Caco-2 (cell line): Measurements from ENCODE around the gene EML4. TPM values are rescaled to one million over a fixed set of nuclear protein-coding genes. Genes with fewer than 3 reads are reported as not detected.

Source experiments
- BruUV-seq: library from RNA; stranded (reverse); fragments of 400-500 nt; replicated peaks from 2 replicates; lab custom pipeline; 2021; lab: Mats Ljungman, UMichigan
- CTCF ChIA-PET: fragments of 300-600 bp; sonication (Branson Sonifier 250); formaldehyde crosslinking; loops from one replicate; lab custom pipeline; 2022; ENCODE audit warnings: antibody characterized with exemption; lab: Charles Lee
- POLR2A ChIA-PET: fragments of 300-600 bp; sonication (Branson Sonifier 250); formaldehyde crosslinking; loops from one replicate; lab custom pipeline; 2022; ENCODE audit warnings: antibody characterized with exemption; lab: Charles Lee
- DNase-seq, 2 experiments: peaks; one replicate each; pipeline versions ENCODE4 v3.0.0 to v3.0.0-alpha.2; 2020 to 2022
- H3K27me3 ChIP-seq: replicated peaks from 2 replicates; pipeline ENCODE4 v1.6.0; 2011; ENCODE audit warnings: low read length; ENCODE audit not compliant: control insufficient read depth, insufficient read depth
- H3K36me3 ChIP-seq: 2 replicates; pipeline ENCODE4 v1.5.1; 2011; ENCODE audit warnings: low read length; ENCODE audit not compliant: control insufficient read depth, insufficient read depth
- H3K4me1 ChIP-seq: fragments of 250-450 bp; sonication (Bioruptor Pico); 2 replicates; pipeline ENCODE4 v1.5.1; 2020; ENCODE audit warnings: mild to moderate bottlenecking
- H3K4me3 ChIP-seq: 2 replicates; pipeline ENCODE4 v1.5.1; 2011; ENCODE audit warnings: low read depth, mild to moderate bottlenecking, control low read depth, low read length
- H3K9me3 ChIP-seq: fragments of 250-450 bp; sonication (Bioruptor Pico); 2 replicates; pipeline ENCODE4 v1.5.1; 2020; ENCODE audit warnings: mild to moderate bottlenecking, moderate library complexity
- H3K27ac Mint-ChIP-seq: one replicate; pipeline ENCODE4 v1.8.0; 2022; ENCODE audit warnings: mixed read lengths; ENCODE audit not compliant: unreplicated experiment
- H3K27me3 Mint-ChIP-seq: one replicate; pipeline ENCODE4 v1.8.0; 2022; ENCODE audit warnings: mixed read lengths; ENCODE audit not compliant: insufficient read depth, unreplicated experiment
- H3K36me3 Mint-ChIP-seq: one replicate; pipeline ENCODE4 v1.8.0; 2022; ENCODE audit warnings: mild to moderate bottlenecking, mixed read lengths; ENCODE audit not compliant: insufficient read depth, unreplicated experiment
- H3K4me1 Mint-ChIP-seq: one replicate; pipeline ENCODE4 v1.8.0; 2022; ENCODE audit warnings: low read depth, mixed read lengths; ENCODE audit not compliant: unreplicated experiment
- H3K4me3 Mint-ChIP-seq: one replicate; pipeline ENCODE4 v1.8.0; 2022; ENCODE audit warnings: mild to moderate bottlenecking, moderate library complexity, mixed read lengths; ENCODE audit not compliant: unreplicated experiment
- H3K9me3 Mint-ChIP-seq: one replicate; pipeline ENCODE4 v1.8.0; 2022; ENCODE audit warnings: mixed read lengths; ENCODE audit not compliant: unreplicated experiment
- CTCF ChIP-seq, 2 experiments: fragments of 200-600 bp in 1 of 2; IDR thresholded peaks; 1 replicate in 1 of 2; 2 replicates in 1 of 2; pipeline versions ENCODE4 v1.5.1 to v1.8.0; 2011 to 2022; ENCODE audit warnings: antibody characterized with exemption in 1 of 2, control low read depth in 1 of 2, inconsistent platforms in 1 of 2, low read depth in 1 of 2, low read length in 1 of 2, mild to moderate bottlenecking in 1 of 2, moderate library complexity in 1 of 2; ENCODE audit not compliant: insufficient read depth in 1 of 2, severe bottlenecking in 1 of 2, unreplicated experiment in 1 of 2
- intact Hi-C: fragments of 100-400 bp; cut with micrococcal nuclease; formaldehyde crosslinking; loops from one replicate; pipeline ENCODE4 v1.10.0; 2022; ENCODE audit not compliant: unreplicated experiment
- total RNA-seq: library from RNA; stranded (reverse); gene quantifications from 2 replicates; pipeline ENCODE4 v1.2.3, GENCODE V29; 2022

Gene EML4
- total RNA-seq, 1 experiment from 2014 or later, result 125 TPM

- Histone ChIP-seq H3K9me3 (no peaks in the 10 kb centered on the region), H3K36me3 (no peaks in the 10 kb centered on the region), H3K4me1 (peaks cover 13% of the 10 kb centered on the region; the same call in 1 of the 2 replicates), H3K27me3 (no peaks in the 10 kb centered on the region), H3K4me3 (no peak overlapping the region)
- Mint-ChIP-seq H3K36me3 (peaks cover 13% of the 10 kb centered on the region), H3K27ac (no peak overlapping the region), H3K4me1 (peaks cover 18% of the 10 kb centered on the region), H3K9me3 (no peaks in the 10 kb centered on the region), H3K4me3 (no peak overlapping the region), H3K27me3 (no peaks in the 10 kb centered on the region)
- no peak for DNase-seq
- no TSS peak for BruUV-seq
- POLR2A ChIA-PET, result no interaction called here
- intact Hi-C loops, result no loop called here
- TF ChIP-seq CTCF (IDR thresholded peaks at IDR 0.05; ENCODE audit: insufficient read depth in 1 of 2, low read depth in 1 of 2, low read length in 1 of 2, severe bottlenecking in 1 of 2, unreplicated experiment in 1 of 2), result no peak
- CTCF ChIA-PET, result no interaction called here
Measured at GRCh38 chr2:42218712-42219111, 49.6 kb downstream of the EML4 start.

GRCh38 chr2:42219160-42219559 lies 50.0 kb downstream of the EML4 start:
- Mint-ChIP-seq H3K27me3 (no peaks in the 10 kb centered on the region), H3K4me1 (peaks cover 23% of the 10 kb centered on the region), H3K27ac (no peak overlapping the region), H3K9me3 (no peaks in the 10 kb centered on the region), H3K4me3 (no peak overlapping the region), H3K36me3 (peaks cover 13% of the 10 kb centered on the region)
- ChIA-PET CTCF (interaction anchor here (0.7 kb wide), 1 partner anchor 344 kb away, joined by 5 read pairs; no protein-coding TSS in a partner anchor), POLR2A (no interaction called here)
- H3K4me1 ChIP-seq, result peaks cover 13% of the 10 kb centered on the region; the same call in 1 of the 2 replicates
- no peak for TF ChIP-seq CTCF (IDR thresholded peaks at IDR 0.05; ENCODE audit: insufficient read depth in 1 of 2, low read depth in 1 of 2, low read length in 1 of 2, severe bottlenecking in 1 of 2, unreplicated experiment in 1 of 2)
- H3K36me3 ChIP-seq, result no peaks in the 10 kb centered on the region
- no TSS peak for BruUV-seq
- no peak for DNase-seq
- H3K9me3 ChIP-seq, result no peaks in the 10 kb centered on the region
- no peaks in the 10 kb centered on the region for H3K27me3 ChIP-seq
- H3K4me3 ChIP-seq, result no peak overlapping the region
- intact Hi-C loops, result no loop called here

- Histone ChIP-seq H3K27me3 (no peaks in the 10 kb centered on the region), H3K4me3 (no peak overlapping the region), H3K36me3 (no peaks in the 10 kb centered on the region), H3K4me1 (peaks cover 13% of the 10 kb centered on the region; the same call in 1 of the 2 replicates), H3K9me3 (no peaks in the 10 kb centered on the region)
- Mint-ChIP-seq H3K4me1 (peaks cover 32% of the 10 kb centered on the region), H3K4me3 (no peak overlapping the region), H3K27me3 (no peaks in the 10 kb centered on the region), H3K9me3 (no peaks in the 10 kb centered on the region), H3K36me3 (peaks cover 8% of the 10 kb centered on the region), H3K27ac (peak overlapping the region; percentile 33)
- intact Hi-C loops, result no loop called here
- TF ChIP-seq CTCF (IDR thresholded peaks at IDR 0.05; ENCODE audit: insufficient read depth in 1 of 2, low read depth in 1 of 2, low read length in 1 of 2, severe bottlenecking in 1 of 2, unreplicated experiment in 1 of 2), result no peak
- no TSS peak for BruUV-seq
- no peak for DNase-seq
- ChIA-PET CTCF (interaction anchor here (0.9 kb wide), 1 partner anchor 125 kb away, joined by 3 read pairs; no protein-coding TSS in a partner anchor), POLR2A (no interaction called here)
Measured at GRCh38 chr2:42220566-42220965, 51.4 kb downstream of the EML4 start.
